GM12872 (cell line): ENCODE measurements around the gene SPDEF.

Experiments used
- TF ChIP-seq, protein P1 (sequence below): IDR thresholded peaks from 3 replicates; pipeline ENCODE4 v1.5.1; 2011; ENCODE audit warnings: low read depth, mild to moderate bottlenecking, low read length, moderate library complexity; ENCODE audit not compliant: insufficient read depth

SPDEF gene

DNA sequence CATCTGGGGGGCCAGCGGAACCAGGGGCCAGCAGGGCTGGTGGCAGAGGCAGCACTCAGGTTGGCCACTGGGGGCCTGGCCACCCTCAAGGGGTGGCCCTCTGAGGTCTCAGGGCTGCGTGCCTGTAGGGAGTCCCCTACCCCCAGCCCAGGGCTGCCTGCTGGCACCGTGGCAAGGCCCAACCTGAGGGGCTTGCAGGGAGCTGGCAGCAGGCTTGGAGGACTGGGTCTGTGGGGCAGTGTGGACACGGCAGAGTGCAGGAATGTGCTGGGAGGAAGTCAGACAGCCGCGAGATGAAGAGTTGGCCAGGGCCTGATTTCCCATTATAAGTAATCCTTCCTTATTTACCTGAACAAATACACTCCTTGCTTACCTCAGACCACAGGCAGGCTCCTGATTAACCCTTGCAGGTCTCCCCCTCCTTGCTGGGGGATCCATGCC, at the start of gene SPDEF:
TSS of gene SPDEF (minus strand) at position 299 of the 441 bp plus-strand sequence. CDS start 11,874 bp downstream, outside the sequence.
- TF ChIP-seq, protein P1, sequence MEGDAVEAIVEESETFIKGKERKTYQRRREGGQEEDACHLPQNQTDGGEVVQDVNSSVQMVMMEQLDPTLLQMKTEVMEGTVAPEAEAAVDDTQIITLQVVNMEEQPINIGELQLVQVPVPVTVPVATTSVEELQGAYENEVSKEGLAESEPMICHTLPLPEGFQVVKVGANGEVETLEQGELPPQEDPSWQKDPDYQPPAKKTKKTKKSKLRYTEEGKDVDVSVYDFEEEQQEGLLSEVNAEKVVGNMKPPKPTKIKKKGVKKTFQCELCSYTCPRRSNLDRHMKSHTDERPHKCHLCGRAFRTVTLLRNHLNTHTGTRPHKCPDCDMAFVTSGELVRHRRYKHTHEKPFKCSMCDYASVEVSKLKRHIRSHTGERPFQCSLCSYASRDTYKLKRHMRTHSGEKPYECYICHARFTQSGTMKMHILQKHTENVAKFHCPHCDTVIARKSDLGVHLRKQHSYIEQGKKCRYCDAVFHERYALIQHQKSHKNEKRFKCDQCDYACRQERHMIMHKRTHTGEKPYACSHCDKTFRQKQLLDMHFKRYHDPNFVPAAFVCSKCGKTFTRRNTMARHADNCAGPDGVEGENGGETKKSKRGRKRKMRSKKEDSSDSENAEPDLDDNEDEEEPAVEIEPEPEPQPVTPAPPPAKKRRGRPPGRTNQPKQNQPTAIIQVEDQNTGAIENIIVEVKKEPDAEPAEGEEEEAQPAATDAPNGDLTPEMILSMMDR, result no peak

DNA sequence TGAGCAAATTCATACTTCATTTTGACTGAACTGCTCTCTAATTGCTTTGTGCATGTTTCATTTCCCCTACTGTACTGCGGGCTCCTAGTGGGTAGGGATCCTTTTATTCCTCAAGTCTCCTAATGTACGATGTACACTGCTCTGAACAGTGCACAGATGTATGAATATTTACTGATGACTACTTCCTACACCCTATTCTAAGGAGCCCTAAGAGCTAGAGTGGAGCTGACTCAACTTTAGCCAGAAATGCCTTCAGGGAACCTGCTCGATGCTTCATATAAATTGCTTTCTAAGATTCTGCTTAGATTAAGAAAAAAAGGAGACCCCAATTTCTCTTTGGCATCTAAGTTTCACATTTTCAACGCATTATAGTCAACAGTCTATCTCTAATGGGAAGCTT, 47.6 kb upstream of the SPDEF start:
- TF ChIP-seq, protein P1, result no peak

DNA sequence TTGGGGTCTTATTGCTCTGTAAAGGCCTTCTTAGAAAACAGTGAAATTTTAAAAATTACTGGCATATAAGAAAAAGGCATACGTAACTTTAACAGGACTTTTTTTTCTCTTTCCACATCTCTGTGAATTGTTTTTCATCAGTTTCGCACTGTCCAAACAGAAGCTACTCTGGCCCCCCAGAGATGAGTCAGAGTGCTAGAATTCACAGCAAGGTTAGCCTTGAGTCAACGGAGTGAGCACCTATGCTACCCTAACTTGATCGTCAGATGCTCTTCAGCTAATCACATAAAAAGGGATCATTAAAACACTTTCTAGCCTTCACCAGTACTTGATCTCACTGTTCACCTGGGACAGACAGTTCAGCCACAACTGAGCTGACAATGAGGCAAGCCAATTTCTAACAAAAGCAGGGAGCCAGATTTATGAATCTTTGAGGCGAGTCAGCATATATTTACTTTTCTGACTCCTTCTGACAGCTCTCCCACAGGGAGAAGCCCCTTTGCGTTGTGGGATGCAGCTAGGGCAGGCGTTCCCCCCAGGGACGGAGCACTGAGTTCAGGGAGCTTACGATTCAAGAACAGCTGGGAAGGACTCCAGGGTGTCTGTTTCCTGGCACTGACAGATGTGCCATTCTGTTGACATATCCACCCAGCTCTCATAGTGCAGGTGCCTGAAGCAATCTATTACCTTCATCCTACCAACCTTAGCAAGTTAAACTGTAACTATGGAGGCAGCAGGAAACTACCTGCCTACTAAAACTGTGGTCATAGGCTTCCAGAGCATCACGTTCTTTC, 46.4 kb upstream of the SPDEF start:
- TF ChIP-seq, protein P1, result no peak

DNA sequence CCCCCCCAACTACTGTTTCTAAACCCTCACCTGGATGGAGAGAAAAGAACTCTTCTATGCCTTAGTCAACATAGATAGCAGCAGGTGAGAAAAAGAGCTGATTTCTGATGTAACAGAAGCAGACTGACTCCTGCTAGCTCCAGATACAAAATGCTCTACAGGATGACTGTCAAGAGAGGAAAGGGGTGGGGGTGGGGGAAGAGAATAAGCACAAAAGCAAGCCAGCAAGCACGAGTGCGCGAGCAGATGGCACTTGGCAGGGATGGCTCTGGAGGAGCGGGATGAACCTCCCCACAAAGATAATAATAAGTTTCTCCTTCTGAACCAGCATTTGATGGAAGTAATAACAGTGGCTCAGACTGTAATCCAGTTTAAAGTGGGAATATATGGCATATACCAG, 45.6 kb upstream of the SPDEF start:
- TF ChIP-seq, protein P1, result no peak

DNA sequence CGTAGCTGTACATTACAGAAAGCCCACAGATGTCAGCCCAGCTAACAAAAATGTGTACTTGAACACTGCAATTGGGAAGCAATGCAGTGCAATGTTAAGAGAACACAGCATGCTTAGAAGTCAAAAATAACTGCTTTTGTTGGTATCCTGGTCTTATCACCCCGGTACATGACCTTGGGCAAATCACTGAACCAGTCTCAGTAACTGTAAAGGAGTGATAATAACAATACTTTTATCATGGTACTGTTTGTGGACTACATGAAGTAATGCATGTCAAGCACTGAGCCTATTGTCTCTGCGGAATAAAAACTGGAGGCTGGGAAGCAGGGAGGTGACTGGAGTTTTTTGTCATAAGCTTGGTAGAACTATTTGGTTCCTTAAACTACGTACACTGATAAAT, 44.7 kb upstream of the SPDEF start:
- TF ChIP-seq, protein P1, result no peak

DNA sequence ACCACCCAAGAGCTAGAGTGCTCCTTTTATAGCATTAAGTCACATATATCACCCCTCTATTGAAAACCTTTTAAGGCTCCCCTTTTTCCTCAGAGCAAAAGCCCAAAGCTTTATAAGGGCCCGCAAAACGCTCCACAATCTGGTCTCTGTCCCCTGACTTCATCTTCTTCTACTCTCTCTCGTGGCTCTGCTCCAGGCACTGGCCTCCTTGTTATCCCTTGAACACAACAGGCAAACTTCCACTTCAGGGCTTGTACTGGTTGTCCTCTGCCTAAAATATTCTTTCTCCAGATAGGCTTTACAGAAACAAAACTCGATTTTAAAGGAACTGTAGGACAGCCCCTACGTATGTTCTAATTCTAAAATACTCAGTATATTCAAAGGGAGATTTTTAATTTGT, 44.0 kb upstream of the SPDEF start:
- TF ChIP-seq, protein P1, result no peak

DNA sequence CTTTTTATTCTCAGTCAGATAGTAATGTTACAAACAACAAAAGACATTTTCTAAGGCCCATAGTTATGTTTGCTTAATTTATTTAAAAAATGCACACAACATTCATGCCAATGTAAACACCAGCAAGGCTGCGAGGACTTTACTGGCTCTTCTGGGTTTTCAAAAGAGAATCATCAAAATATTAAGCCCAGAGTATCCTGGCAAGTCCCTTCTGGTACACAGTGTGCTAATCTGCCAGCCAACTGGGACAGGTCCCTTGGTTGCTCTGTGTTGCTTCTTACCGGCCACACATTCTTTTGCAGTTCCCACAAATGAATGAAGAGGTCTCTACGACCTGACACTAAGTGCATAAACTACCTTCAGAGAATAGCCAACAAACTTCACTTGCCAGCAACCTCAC, 42.6 kb upstream of the SPDEF start:
- TF ChIP-seq, protein P1, result no peak
